H9 (cell line): ENCODE data around the gene NRGN. TPM values are rescaled to one million over a fixed set of nuclear protein-coding genes. Genes with fewer than 3 reads are reported as not detected.

ENCODE experiments used
- DNase-seq: peaks from one replicate; pipeline ENCODE4 v3.0.0-alpha.2; 2017
- H2AFZ ChIP-seq: one replicate; pipeline ENCODE4 v1.6.1; 2013; ENCODE audit warnings: mild to moderate bottlenecking, low read length, control low read depth, moderate library complexity
- H2AK5ac ChIP-seq: 2 replicates; pipeline ENCODE4 v1.6.1; 2013; ENCODE audit warnings: low read length, control low read depth, mixed read lengths; ENCODE audit not compliant: insufficient read length
- H2BK120ac ChIP-seq: one replicate; pipeline ENCODE4 v1.6.1; 2013; ENCODE audit warnings: low read depth, mild to moderate bottlenecking, low read length, control low read depth, inconsistent platforms; ENCODE audit not compliant: poor library complexity, severe bottlenecking
- H2BK12ac ChIP-seq: 2 replicates; pipeline ENCODE4 v1.6.1; 2013; ENCODE audit warnings: low read length, control low read depth, mixed read lengths, low read depth; ENCODE audit not compliant: insufficient read length
- H2BK15ac ChIP-seq: 2 replicates; pipeline ENCODE4 v1.6.1; 2013; ENCODE audit warnings: low read depth, low read length, control low read depth
- H2BK20ac ChIP-seq: one replicate; pipeline ENCODE4 v1.6.1; 2013; ENCODE audit warnings: low read depth, mild to moderate bottlenecking, low read length, control low read depth, inconsistent platforms; ENCODE audit not compliant: poor library complexity, severe bottlenecking
- H2BK5ac ChIP-seq: 2 replicates; pipeline ENCODE4 v1.6.1; 2013; ENCODE audit warnings: low read length, control low read depth, mixed read lengths; ENCODE audit not compliant: insufficient read length
- H3K14ac ChIP-seq: 2 replicates; pipeline ENCODE4 v1.6.1; 2013; ENCODE audit warnings: low read length, control low read depth; ENCODE audit not compliant: insufficient read depth
- H3K18ac ChIP-seq: 2 replicates; pipeline ENCODE4 v1.6.1; 2013; ENCODE audit warnings: low read depth, mild to moderate bottlenecking, mixed read lengths, low read length, control low read depth; ENCODE audit not compliant: insufficient read length
- H3K23ac ChIP-seq: 2 replicates; pipeline ENCODE4 v1.6.1; 2013; ENCODE audit warnings: low read length, control low read depth, mixed read lengths, low read depth; ENCODE audit not compliant: insufficient read length
- H3K23me2 ChIP-seq: 2 replicates; pipeline ENCODE4 v1.6.1; 2013; ENCODE audit warnings: low read depth, mild to moderate bottlenecking, mixed read lengths, low read length, control low read depth; ENCODE audit not compliant: insufficient read length, poor library complexity, severe bottlenecking
- H3K27ac ChIP-seq: 2 replicates; pipeline ENCODE4 v1.5.1; 2013; ENCODE audit warnings: low read length, control low read depth, mixed read lengths, low read depth; ENCODE audit not compliant: insufficient read length
- H3K27me3 ChIP-seq: 2 replicates; pipeline ENCODE4 v1.6.1; 2013; ENCODE audit warnings: low read length, control low read depth, inconsistent platforms; ENCODE audit not compliant: insufficient read depth
- H3K4ac ChIP-seq: 2 replicates; pipeline ENCODE4 v1.6.1; 2013; ENCODE audit warnings: low read depth, mild to moderate bottlenecking, control low read depth, inconsistent platforms, low read length, moderate library complexity
- H3K4me1 ChIP-seq: 2 replicates; pipeline ENCODE4 v1.6.1; 2013; ENCODE audit warnings: low read length, control low read depth, inconsistent platforms; ENCODE audit not compliant: insufficient read depth
- H3K4me2 ChIP-seq: 2 replicates; pipeline ENCODE4 v1.6.1; 2013; ENCODE audit warnings: low read length, control low read depth, mixed read lengths; ENCODE audit not compliant: insufficient read length, insufficient read depth
- H3K56ac ChIP-seq: 2 replicates; pipeline ENCODE4 v1.6.1; 2013; ENCODE audit warnings: low read depth, mild to moderate bottlenecking, mixed read lengths, low read length, control low read depth; ENCODE audit not compliant: insufficient read length
- H3K79me1 ChIP-seq: 2 replicates; pipeline ENCODE4 v1.6.1; 2013; ENCODE audit warnings: low read depth, mild to moderate bottlenecking, moderate library complexity, low read length, control low read depth, inconsistent platforms; ENCODE audit not compliant: insufficient read depth, poor library complexity, severe bottlenecking
- H3K79me2 ChIP-seq: 2 replicates; pipeline ENCODE4 v1.6.1; 2013; ENCODE audit warnings: low read length, control low read depth, inconsistent platforms; ENCODE audit not compliant: insufficient read depth
- H3K9ac ChIP-seq: 2 replicates; pipeline ENCODE4 v1.6.1; 2013; ENCODE audit warnings: low read length, control low read depth, mixed read lengths; ENCODE audit not compliant: insufficient read length; ENCODE audit errors: extremely low read depth
- H3K9me3 ChIP-seq: one replicate; pipeline ENCODE4 v1.6.1; 2013; ENCODE audit warnings: low read depth, low read length, inconsistent platforms; ENCODE audit not compliant: control insufficient read depth
- H3T11ph ChIP-seq: one replicate; pipeline ENCODE4 v1.6.1; 2013; ENCODE audit warnings: mild to moderate bottlenecking, low read length, control low read depth, inconsistent platforms
- H4K20me1 ChIP-seq: one replicate; pipeline ENCODE4 v1.6.1; 2013; ENCODE audit not compliant: control insufficient read depth, insufficient read length, insufficient read depth
- H4K5ac ChIP-seq: 2 replicates; pipeline ENCODE4 v1.6.1; 2013; ENCODE audit warnings: low read depth, mild to moderate bottlenecking, mixed read lengths, low read length, control low read depth; ENCODE audit not compliant: insufficient read length
- H4K8ac ChIP-seq: replicated peaks from 2 replicates; pipeline ENCODE4 v1.6.1; 2013; ENCODE audit warnings: low read length, control low read depth, mixed read lengths, low read depth; ENCODE audit not compliant: insufficient read length
- H4K91ac ChIP-seq: 2 replicates; pipeline ENCODE4 v1.6.1; 2013; ENCODE audit warnings: low read depth, mild to moderate bottlenecking, moderate library complexity, mixed read lengths, low read length, control low read depth; ENCODE audit not compliant: insufficient read length
- H3K27ac Mint-ChIP-seq, 3 experiments: 2 replicates in 2 of 3; 3 replicates in 1 of 3; pipeline ENCODE4 v1.8.0; 2020 to 2021; ENCODE audit warnings: mixed read lengths in 3 of 3, mild to moderate bottlenecking in 1 of 3, moderate library complexity in 1 of 3
- H3K27me3 Mint-ChIP-seq: 2 replicates; pipeline ENCODE4 v1.8.0; 2021; ENCODE audit warnings: low read depth, mild to moderate bottlenecking, moderate library complexity, mixed read lengths
- H3K36me3 Mint-ChIP-seq, 3 experiments: 2 replicates in 2 of 3; 3 replicates in 1 of 3; pipeline ENCODE4 v1.8.0; 2020 to 2021; ENCODE audit warnings: low read depth in 3 of 3, mixed read lengths in 3 of 3; ENCODE audit not compliant: insufficient read depth in 1 of 3
- H3K4me1 Mint-ChIP-seq, 2 experiments: 2 replicates each; pipeline ENCODE4 v1.8.0; 2020; ENCODE audit warnings: mixed read lengths in 2 of 2
- H3K4me3 Mint-ChIP-seq, 2 experiments: 2 replicates in 1 of 2; 3 replicates in 1 of 2; pipeline ENCODE4 v1.8.0; 2020 to 2021; ENCODE audit warnings: mild to moderate bottlenecking in 2 of 2, mixed read lengths in 2 of 2, moderate library complexity in 1 of 2
- H3K9me3 Mint-ChIP-seq, 2 experiments: 2 replicates in 1 of 2; 3 replicates in 1 of 2; pipeline ENCODE4 v1.8.0; 2020; ENCODE audit warnings: mild to moderate bottlenecking in 2 of 2, mixed read lengths in 2 of 2, moderate library complexity in 1 of 2
- CTCF ChIP-seq: fragments of 200-600 bp; sonication (generic); conservative IDR thresholded peaks from 3 replicates; pipeline ENCODE4 v1.8.0; 2021; ENCODE audit warnings: antibody characterized with exemption, mild to moderate bottlenecking
- WGBS: extraction: QIAGEN DNeasy Blood & Tissue Kit; methylation state at CpG from one replicate; pipeline ENCODE4 v1.1.7; 2013; ENCODE audit warnings: missing lambda C conversion rate, low lambda C conversion rate, mixed read lengths; ENCODE audit not compliant: insufficient read length; ENCODE audit errors: extremely low coverage; 5-methylcytosine and 5-hydroxymethylcytosine counted together
- total RNA-seq: library from RNA; stranded (reverse); gene quantifications from 2 replicates; pipeline ENCODE4 v1.2.1, GENCODE V29; 2021

Gene NRGN
- total RNA-seq, 1 experiment from 2014 or later, result 6.4 TPM

- no peak overlapping the region for H3K56ac ChIP-seq
- H3T11ph ChIP-seq, result no peak overlapping the region
- H3K23me2 ChIP-seq, result peaks cover 11% of the 10 kb centered on the region
- no peak overlapping the region for H3K27ac ChIP-seq
- H3K4ac ChIP-seq, result no peak overlapping the region
- Mint-ChIP-seq H3K27ac (no peak overlapping the region), H3K36me3 (no peaks in the 10 kb centered on the region), H3K4me1 (peaks cover 26 to 60% of the 10 kb centered on the region in 2 experiments), H3K27me3 (peaks cover 66% of the 10 kb centered on the region), H3K9me3 (peaks cover 0 to 9% of the 10 kb centered on the region in 2 experiments; a peak in 3 of 5 replicates), H3K4me3 (no peak overlapping the region)
- H2BK20ac ChIP-seq, result no peak overlapping the region
- no peak overlapping the region for H3K14ac ChIP-seq
- H3K18ac ChIP-seq, result no peak overlapping the region
- no peaks in the 10 kb centered on the region for H3K79me2 ChIP-seq
- no peak overlapping the region for H2AK5ac ChIP-seq
- H2BK120ac ChIP-seq, result no peak overlapping the region
- H4K20me1 ChIP-seq, result no peaks in the 10 kb centered on the region
- no CpG with 5 or more reads among the region's 9 CpGs for WGBS
- H2AFZ ChIP-seq, result no peak overlapping the region
- H3K27me3 ChIP-seq, result peaks cover 90% of the 10 kb centered on the region
- H4K5ac ChIP-seq, result no peak overlapping the region
- no peak for DNase-seq
- H3K9ac ChIP-seq, result no peak overlapping the region
- no peak overlapping the region for H2BK5ac ChIP-seq
- no peak overlapping the region for H4K8ac ChIP-seq
- H3K4me1 ChIP-seq, result peaks cover 3% of the 10 kb centered on the region; the same call in 1 of the 2 replicates
- no peak overlapping the region for H3K23ac ChIP-seq
- no peak overlapping the region for H2BK12ac ChIP-seq
- TF ChIP-seq CTCF, result no peak
- H3K4me2 ChIP-seq, result no peak overlapping the region
- H3K9me3 ChIP-seq, result no peaks in the 10 kb centered on the region
- no peaks in the 10 kb centered on the region for H3K79me1 ChIP-seq
- no peak overlapping the region for H4K91ac ChIP-seq
- no peak overlapping the region for H2BK15ac ChIP-seq
Observed at GRCh38 chr11:124756033-124756752, 16.5 kb downstream of the NRGN start.
